K562 (cell line): Measurements from ENCODE around the gene KCTD6. TPM values are rescaled to one million over a fixed set of nuclear protein-coding genes. Genes with fewer than 3 reads are reported as not detected.
A peak's percentile ranks its signal among the peaks of the same experiment; 100 is the strongest.

Experiments used
- ATAC-seq: fragments of 200-7000 bp; cut with Tn5 transposase; 3 replicates; pipeline ENCODE4 v1.9.1; 2020; ENCODE audit warnings: moderate library complexity
- BruUV-seq: library from RNA; stranded (reverse); fragments of 400-500 nt; replicated peaks from 2 replicates; lab custom pipeline; 2021; lab: Mats Ljungman, UMichigan
- CTCF ChIA-PET: fragments of 300-600 bp; formaldehyde crosslinking; extraction: SDS; loops from one replicate; lab custom pipeline; 2021; ENCODE audit warnings: low intra/inter-chr PET ratio; lab: Yijun Ruan, JAX
- POLR2A ChIA-PET: fragments of 300-600, 350-650 bp; sonication (Branson Sonifier 250); formaldehyde crosslinking; extraction: SDS; loops from one replicate; lab custom pipeline; 2021; ENCODE audit warnings: antibody characterized with exemption, inconsistent platforms; lab: Yijun Ruan, JAX
- DNase-seq, 4 experiments: peaks; one replicate each; pipeline versions ENCODE4 v3.0.0 to v3.0.0-alpha.2; 2011 to 2018; ENCODE audit warnings: low spot score in 3 of 4, mixed read lengths in 3 of 4; ENCODE audit errors: extremely low read depth in 1 of 4
- FAIRE-seq: peaks from 2 replicates; lab custom pipeline; 2011; peaks lifted over from hg19 to GRCh38; lab: Jason Lieb, UNC
- H2AFZ ChIP-seq: 2 replicates; pipeline ENCODE4 v1.6.0; 2011; ENCODE audit warnings: low read depth, low read length, control low read depth, inconsistent platforms
- H3K27ac ChIP-seq: fragments of 200-600 bp; 3 replicates; pipeline ENCODE4 v1.8.0; 2011; ENCODE audit warnings: low read depth, mild to moderate bottlenecking, control low read depth, inconsistent platforms, low read length, moderate library complexity, mixed read lengths; ENCODE audit errors: extremely low read depth
- H3K27me3 ChIP-seq, 2 experiments: fragments of 300-600 bp in 1 of 2; 2 replicates in 1 of 2; 3 replicates in 1 of 2; pipeline versions ENCODE4 v1.6.0 to v1.8.0; 2011; ENCODE audit warnings: inconsistent platforms in 2 of 2, low read length in 2 of 2, mild to moderate bottlenecking in 1 of 2, mixed read lengths in 1 of 2, moderate library complexity in 1 of 2; ENCODE audit not compliant: control insufficient read depth in 2 of 2, insufficient read depth in 2 of 2
- H3K36me3 ChIP-seq: fragments of 300-600 bp; 3 replicates; pipeline ENCODE4 v1.8.0; 2011; ENCODE audit warnings: mild to moderate bottlenecking, low read length, inconsistent platforms; ENCODE audit not compliant: control insufficient read depth, insufficient read depth
- H3K4me1 ChIP-seq, 2 experiments: fragments of 200-600 bp in 1 of 2; replicated peaks in 1 of 2; 2 replicates in 1 of 2; 3 replicates in 1 of 2; pipeline versions ENCODE4 v1.5.1 to v1.8.0; 2011; ENCODE audit warnings: inconsistent platforms in 2 of 2, low read length in 2 of 2, mild to moderate bottlenecking in 1 of 2, mixed read lengths in 1 of 2, moderate library complexity in 1 of 2; ENCODE audit not compliant: control insufficient read depth in 2 of 2, insufficient read depth in 2 of 2
- H3K4me2 ChIP-seq: 2 replicates; pipeline ENCODE4 v1.6.1; 2011; ENCODE audit warnings: low read length, control low read depth, inconsistent platforms, mixed read lengths; ENCODE audit not compliant: insufficient read depth
- H3K4me3 ChIP-seq: fragments of 200-600 bp; sonication (generic), shearing (Covaris generic); 2 replicates; pipeline ENCODE4 v1.5.1; 2016; ENCODE audit warnings: control low read depth, inconsistent platforms
- H3K79me2 ChIP-seq: fragments of 200-600 bp; 3 replicates; pipeline ENCODE4 v1.8.0; 2011; ENCODE audit warnings: low read length, inconsistent platforms; ENCODE audit not compliant: control insufficient read depth, insufficient read depth
- H3K9ac ChIP-seq, 2 experiments: 2 replicates each; pipeline versions ENCODE4 v1.6.0 to v1.6.1; 2011; ENCODE audit warnings: low read depth in 2 of 2, low read length in 2 of 2, control low read depth in 1 of 2, inconsistent platforms in 1 of 2, mild to moderate bottlenecking in 1 of 2, mixed read lengths in 1 of 2; ENCODE audit not compliant: insufficient read depth in 1 of 2
- H3K9me1 ChIP-seq: one replicate; pipeline ENCODE4 v1.6.0; 2011; ENCODE audit warnings: inconsistent platforms, mild to moderate bottlenecking, low read length, moderate library complexity; ENCODE audit not compliant: control insufficient read depth, insufficient read depth
- H3K9me3 ChIP-seq: replicated peaks from 2 replicates; pipeline ENCODE4 v1.5.1; 2011; ENCODE audit warnings: low read depth, low read length, inconsistent platforms; ENCODE audit not compliant: control insufficient read depth, insufficient read depth
- H4K20me1 ChIP-seq: replicated peaks from 2 replicates; pipeline ENCODE4 v1.6.1; 2011; ENCODE audit warnings: low read length, inconsistent platforms, mixed read lengths; ENCODE audit not compliant: control insufficient read depth, insufficient read depth
- CEBPB ChIP-seq: fragments of 450-650 bp; IDR thresholded peaks from 2 replicates; pipeline ENCODE4 v1.6.1; 2016; ENCODE audit warnings: missing genetic modification characterization, missing compliant biosample characterization
- CTBP1 ChIP-seq: fragments of 450-650 bp; IDR thresholded peaks from 2 replicates; pipeline ENCODE4 v1.6.1; 2016; ENCODE audit warnings: borderline replicate concordance
- GABPB2 ChIP-seq: fragments of 250-450 bp; sonication (Bioruptor Pico); conservative IDR thresholded peaks from 2 replicates; pipeline ENCODE4 v1.5.1; 2021; ENCODE audit warnings: mild to moderate bottlenecking
- HEY1 ChIP-seq: fragments of 250-450 bp; sonication (Bioruptor Pico); IDR thresholded peaks from 2 replicates; pipeline ENCODE4 v1.5.0; 2020; ENCODE audit warnings: mild to moderate bottlenecking, moderate library complexity, borderline replicate concordance
- MEIS2 ChIP-seq: fragments of 450-650 bp; IDR thresholded peaks from 2 replicates; pipeline ENCODE4 v1.6.1; 2014; ENCODE audit warnings: mild to moderate bottlenecking; ENCODE audit not compliant: partially characterized antibody
- NFIX ChIP-seq: fragments of 250-450 bp; sonication (Bioruptor Pico); IDR thresholded peaks from 2 replicates; pipeline ENCODE4 v1.4.0; 2020; ENCODE audit warnings: low read depth, mild to moderate bottlenecking, moderate library complexity
- RAD51 ChIP-seq: fragments of 450-650 bp; IDR thresholded peaks from 2 replicates; pipeline ENCODE4 v1.7.1; 2016; ENCODE audit warnings: low read depth, mild to moderate bottlenecking, borderline replicate concordance
- RCOR1 ChIP-seq, 2 experiments: IDR thresholded peaks; 2 replicates each; pipeline ENCODE4 v1.6.1; 2012; ENCODE audit warnings: low read depth in 2 of 2, low read length in 2 of 2, borderline replicate concordance in 1 of 2, improper control_type of control experiment in 1 of 2
- SMC3 ChIP-seq: conservative IDR thresholded peaks from 2 replicates; pipeline ENCODE4 v1.6.1; 2011; ENCODE audit warnings: low read depth, low read length, improper control_type of control experiment; ENCODE audit not compliant: insufficient read depth
- WGBS: fragments of 100-300 bp; shearing (Covaris generic); methylation state at CpG from one replicate; pipeline ENCODE4 v1.1.6; 2016; ENCODE audit warnings: low coverage, mixed read lengths; ENCODE audit not compliant: insufficient coverage; ENCODE audit errors: missing lambda C conversion rate; 5-methylcytosine and 5-hydroxymethylcytosine counted together
- in situ Hi-C: fragments of 300-500 bp; cut with MboI; formaldehyde crosslinking; loops from 4 replicates; pipeline ENCODE4 v1.15.0; 2018; ENCODE audit warnings: inconsistent platforms, mixed read lengths
- intact Hi-C: fragments of 100-400 bp; cut with micrococcal nuclease; formaldehyde crosslinking; loops from 2 replicates; pipeline ENCODE4 v1.14.2; 2022
- polyA plus RNA-seq, 8 experiments: library from polyadenylated mRNA; depleted of rRNA in 4 of 8; stranded (reverse) in 5 of 8; unstranded in 3 of 8; fragments of >200 nt; fragmentation: Nextera tagmentation in 2 of 8; fragmentation: Illumina TruSeq in 1 of 8; extraction: Ambion mirVana in 2 of 8; extraction: Trizol in 1 of 8; gene quantifications; 2 replicates each; pipeline versions ENCODE4 v1.2.1 to v1.2.3, GENCODE V29; 2011 to 2014; ENCODE audit warnings: inconsistent platforms in 1 of 8, missing spikeins in 1 of 8
- total RNA-seq, 7 experiments: library from RNA; depleted of rRNA in 6 of 7; stranded (reverse); fragments of >200 nt in 6 of 7; fragmentation: Illumina TruSeq in 2 of 7; extraction: Trizol in 2 of 7; gene quantifications; 2 replicates each; pipeline versions ENCODE4 v1.2.1 to v1.2.3, GENCODE V29; 2011 to 2021; ENCODE audit warnings: low replicate concordance in 1 of 7
- TF ChIP-seq, protein P1 (sequence below), 2 experiments: IDR thresholded peaks; 2 replicates each; pipeline ENCODE4 v1.6.1; 2011; ENCODE audit warnings: borderline replicate concordance in 1 of 2, control low read depth in 1 of 2, low read depth in 1 of 2, low read length in 1 of 2, mild to moderate bottlenecking in 1 of 2, mixed read lengths in 1 of 2, moderate library complexity in 1 of 2; ENCODE audit not compliant: insufficient read depth in 1 of 2, insufficient read length in 1 of 2, poor library complexity in 1 of 2, severe bottlenecking in 1 of 2; ENCODE audit errors: extremely low read depth in 1 of 2
- TF ChIP-seq, protein P2 (sequence below): sonication (generic); formaldehyde crosslinking; IDR thresholded peaks from 2 replicates; pipeline ENCODE4 v1.8.0; 2022; ENCODE audit warnings: missing genetic modification reagents, mild to moderate bottlenecking, moderate library complexity, borderline replicate concordance

KCTD6 gene
- total and polyA plus RNA-seq, 9 of the 15 experiments (the other 6 are each of a cell fraction or from before 2014, with no cell fraction given): 2.1 to 5.9 (median 4.5) TPM

DNA sequence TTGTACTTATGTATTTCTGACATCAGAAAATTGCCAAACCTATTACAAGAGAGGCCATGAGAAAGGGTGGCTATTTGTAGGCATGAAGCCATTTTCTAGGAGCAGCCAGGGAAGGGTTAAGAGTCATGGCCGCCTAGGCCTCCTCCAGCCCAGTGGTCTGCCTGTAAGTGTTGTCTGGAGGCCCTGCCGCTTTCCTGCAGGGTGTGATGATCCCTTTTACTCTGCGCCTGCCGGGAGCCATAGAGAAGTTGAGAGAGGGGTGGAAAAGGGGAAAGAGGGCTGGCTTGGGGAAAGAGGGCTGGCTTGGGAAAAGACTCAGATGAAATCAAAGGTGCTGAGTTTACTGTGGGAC lies 29.1 kb upstream of the KCTD6 start:
- ATAC-seq (no peak), FAIRE-seq (no peak), DNase-seq (no peak)
- Histone ChIP-seq H3K4me1 (peaks cover 0 to 2% of the 10 kb centered on the region in 2 experiments; a peak in 1 of 5 replicates), H3K27me3 (0 out of 5 replicates have a peak, but pooled peaks cover 0 to 2% of the 10 kb centered on the region in 2 experiments), H3K27ac (no peak overlapping the region), H2AFZ (no peak overlapping the region), H3K36me3 (no peaks in the 10 kb centered on the region), H3K79me2 (no peaks in the 10 kb centered on the region), H3K4me2 (no peak overlapping the region), H3K9ac (no peak overlapping the region), H3K4me3 (no peak overlapping the region), H3K9me1 (no peaks in the 10 kb centered on the region), H3K9me3 (no peaks in the 10 kb centered on the region), H4K20me1 (no peaks in the 10 kb centered on the region)
- ChIA-PET POLR2A (no interaction called here), CTCF (interaction anchor here (1.4 kb wide), 1 partner anchor 70 kb away, joined by 7 read pairs; no protein-coding TSS in a partner anchor)
- in situ Hi-C loops (no loop called here), intact Hi-C loops (loop anchor here (1.0 kb wide), 1 partner anchor 69 kb away; no protein-coding TSS in a partner anchor)
- 50% methylated on average over 2 of the region's 4 CpGs for WGBS
- TF ChIP-seq HEY1 (CRISPR knock-in tag): no peak
- BruUV-seq: no TSS peak

DNA sequence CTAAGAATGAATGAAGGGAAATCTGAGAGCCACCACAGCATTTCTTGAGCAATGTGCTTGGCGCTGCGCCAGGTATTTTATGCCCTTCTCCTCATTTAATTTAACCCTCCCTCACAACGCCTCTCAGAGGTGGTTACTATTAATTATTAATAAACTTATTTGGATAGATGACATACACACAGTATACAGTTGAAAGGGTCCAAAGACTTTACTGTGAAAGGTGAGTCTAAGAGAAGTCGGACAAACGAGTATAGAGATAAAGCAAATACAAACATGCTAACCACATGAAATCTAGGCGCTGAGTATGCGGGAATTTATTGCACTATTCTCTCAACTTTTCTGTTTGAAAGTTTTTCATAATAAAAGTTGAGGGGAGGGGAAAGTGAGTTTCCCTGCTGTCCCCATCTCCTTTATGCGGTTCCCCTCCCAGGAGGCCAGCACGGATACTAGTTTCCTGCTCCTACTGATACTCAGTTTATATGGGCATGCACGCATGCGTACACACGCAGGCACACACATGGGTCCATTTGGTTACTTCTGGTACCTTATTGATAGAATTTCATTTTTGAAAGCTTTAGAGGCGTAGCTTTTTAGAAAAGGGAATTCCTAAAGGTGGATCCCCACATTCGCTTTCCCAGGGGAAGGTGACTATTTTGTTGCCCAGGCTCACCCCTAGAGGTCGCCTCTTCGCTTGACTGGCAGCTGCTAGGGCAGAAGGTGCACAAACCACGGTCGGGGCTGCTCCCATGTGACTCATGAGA lies 28.5 kb upstream of the KCTD6 start:
- FAIRE-seq: peak; percentile 86
- 0 out of 4 replicates have a peak, but pooled peaks of 1 of the 2 experiments have one; percentile 35 for TF ChIP-seq RCOR1 (IDR thresholded peaks at IDR 0.05; ENCODE audit: borderline replicate concordance in 1 of 2, low read depth in 2 of 2, low read length in 2 of 2)
- no peak for TF ChIP-seq GABPB2
- TF ChIP-seq NFIX (CRISPR knock-in tag): peak; percentile 80
- TF ChIP-seq, protein P1, sequence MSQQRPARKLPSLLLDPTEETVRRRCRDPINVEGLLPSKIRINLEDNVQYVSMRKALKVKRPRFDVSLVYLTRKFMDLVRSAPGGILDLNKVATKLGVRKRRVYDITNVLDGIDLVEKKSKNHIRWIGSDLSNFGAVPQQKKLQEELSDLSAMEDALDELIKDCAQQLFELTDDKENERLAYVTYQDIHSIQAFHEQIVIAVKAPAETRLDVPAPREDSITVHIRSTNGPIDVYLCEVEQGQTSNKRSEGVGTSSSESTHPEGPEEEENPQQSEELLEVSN (IDR thresholded peaks at IDR 0.05; ENCODE audit: borderline replicate concordance in 1 of 2, extremely low read depth in 1 of 2, insufficient read depth in 1 of 2, insufficient read length in 1 of 2, low read depth in 1 of 2, low read length in 1 of 2, poor library complexity in 1 of 2, severe bottlenecking in 1 of 2): peak in 1 of 2 experiments; percentile 49
- TF ChIP-seq RAD51: peak; percentile 37
- peak; percentile 34; the same call in 1 of the 2 replicates for TF ChIP-seq CTBP1
- TF ChIP-seq MEIS2: peak; percentile 25
- TF ChIP-seq CEBPB (tag): peak; percentile 42
- 0 out of 2 replicates have a peak, but pooled peaks have one; percentile 29 for TF ChIP-seq SMC3
- TF ChIP-seq, protein P2, sequence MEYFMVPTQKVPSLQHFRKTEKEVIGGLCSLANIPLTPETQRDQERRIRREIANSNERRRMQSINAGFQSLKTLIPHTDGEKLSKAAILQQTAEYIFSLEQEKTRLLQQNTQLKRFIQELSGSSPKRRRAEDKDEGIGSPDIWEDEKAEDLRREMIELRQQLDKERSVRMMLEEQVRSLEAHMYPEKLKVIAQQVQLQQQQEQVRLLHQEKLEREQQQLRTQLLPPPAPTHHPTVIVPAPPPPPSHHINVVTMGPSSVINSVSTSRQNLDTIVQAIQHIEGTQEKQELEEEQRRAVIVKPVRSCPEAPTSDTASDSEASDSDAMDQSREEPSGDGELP (CRISPR knock-in tag): peak; percentile 46; the same call in 1 of the 2 replicates

More for the DNA sequence above, 28.5 kb upstream of the KCTD6 start:
- POLR2A ChIA-PET: no interaction called here
- peak overlapping the region; percentile 34; the same call in 1 of the 2 replicates for H3K4me2 ChIP-seq
- no peaks in the 10 kb centered on the region for H3K79me2 ChIP-seq
- H3K27me3 ChIP-seq: 0 out of 5 replicates have a peak, but pooled peaks cover 0 to 2% of the 10 kb centered on the region in 2 experiments
- peak; percentile 96 for ATAC-seq
- no peak overlapping the region for H3K9ac ChIP-seq
- intact Hi-C loops: loop anchor here (1.0 kb wide), 1 partner anchor 69 kb away; no protein-coding TSS in a partner anchor
- CTCF ChIA-PET: interaction anchor here (1.4 kb wide), 1 partner anchor 69 kb away, joined by 7 read pairs; no protein-coding TSS in a partner anchor
- BruUV-seq: no TSS peak
- in situ Hi-C loops: no loop called here
- H4K20me1 ChIP-seq: no peaks in the 10 kb centered on the region
- H3K36me3 ChIP-seq: no peaks in the 10 kb centered on the region
- H3K27ac ChIP-seq: no peak overlapping the region
- H3K9me3 ChIP-seq: no peaks in the 10 kb centered on the region
- peak; percentile 67 to 75 (median 70) for DNase-seq
- no peaks in the 10 kb centered on the region for H3K9me1 ChIP-seq
- WGBS: 17% methylated on average over 14 of the region's 18 CpGs
- H2AFZ ChIP-seq: peak overlapping the region; percentile 75
- no peak overlapping the region for H3K4me3 ChIP-seq
- peaks cover 0 to 2% of the 10 kb centered on the region in 2 experiments; a peak in 1 of 5 replicates for H3K4me1 ChIP-seq
